ENCODE results near the gene LMF1.

Gene LMF1

GRCh38 chr16:898761-899682 lies 71.8 kb downstream of the LMF1 start:
- Histone ChIP-seq H3K4me3 (ENCODE audit: insufficient read length, low read depth) (no peak overlapping the region), H3K36me3 (ENCODE audit: insufficient read depth, insufficient read length, low read length) (no peaks in the 10 kb centered on the region), H3K9ac (ENCODE audit: insufficient read length, low read depth) (no peak overlapping the region), H3K9me3 (ENCODE audit: insufficient read depth, low read length) (no peaks in the 10 kb centered on the region), H3K27me3 (ENCODE audit: insufficient read depth, insufficient read length) (no peaks in the 10 kb centered on the region), H3K4me1 (ENCODE audit: insufficient read depth, insufficient read length) (peaks cover 20% of the 10 kb centered on the region)
- TF ChIP-seq SUZ12 (IDR thresholded peaks at IDR 0.05; ENCODE audit: extremely low read depth, insufficient read depth, insufficient read length) (no peak), YY1 (IDR thresholded peaks at IDR 0.05; ENCODE audit: insufficient read depth, insufficient read length) (no peak), ZNF274 (IDR thresholded peaks at IDR 0.05; ENCODE audit: low read depth, low read length) (no peak)
- DNase-seq (ENCODE audit: low read depth, low spot score), result no peak

- no peak overlapping the region for H3K9ac ChIP-seq (ENCODE audit: insufficient read length, low read depth)
- TF ChIP-seq ZNF274 (IDR thresholded peaks at IDR 0.05; ENCODE audit: low read depth, low read length), result no peak
- TF ChIP-seq SUZ12 (IDR thresholded peaks at IDR 0.05; ENCODE audit: extremely low read depth, insufficient read depth, insufficient read length), result no peak
- no peak for TF ChIP-seq YY1 (IDR thresholded peaks at IDR 0.05; ENCODE audit: insufficient read depth, insufficient read length)
Observed at GRCh38 chr16:898216-898615, 72.6 kb downstream of the LMF1 start.

GRCh38 chr16:897701-898100 lies 73.1 kb downstream of the LMF1 start:
- H3K4me1 ChIP-seq (ENCODE audit: insufficient read depth, insufficient read length), result peaks cover 20% of the 10 kb centered on the region
- H3K36me3 ChIP-seq (ENCODE audit: insufficient read depth, insufficient read length, low read length), result no peaks in the 10 kb centered on the region
- no peaks in the 10 kb centered on the region for H3K9me3 ChIP-seq (ENCODE audit: insufficient read depth, low read length)
- H3K27me3 ChIP-seq (ENCODE audit: insufficient read depth, insufficient read length), result no peaks in the 10 kb centered on the region
- no peak for DNase-seq (ENCODE audit: low read depth, low spot score)
- no peak for TF ChIP-seq SUZ12 (IDR thresholded peaks at IDR 0.05; ENCODE audit: extremely low read depth, insufficient read depth, insufficient read length)
- no peak for TF ChIP-seq YY1 (IDR thresholded peaks at IDR 0.05; ENCODE audit: insufficient read depth, insufficient read length)
- TF ChIP-seq ZNF274 (IDR thresholded peaks at IDR 0.05; ENCODE audit: low read depth, low read length), result no peak
- H3K4me3 ChIP-seq (ENCODE audit: insufficient read length, low read depth), result no peak overlapping the region
- no peak overlapping the region for H3K9ac ChIP-seq (ENCODE audit: insufficient read length, low read depth)

More at GRCh38 chr16:898216-898615, 72.6 kb downstream of the LMF1 start:
- no peak for DNase-seq (ENCODE audit: low read depth, low spot score)
- peaks cover 20% of the 10 kb centered on the region for H3K4me1 ChIP-seq (ENCODE audit: insufficient read depth, insufficient read length)
- H3K9me3 ChIP-seq (ENCODE audit: insufficient read depth, low read length), result no peaks in the 10 kb centered on the region
- H3K27me3 ChIP-seq (ENCODE audit: insufficient read depth, insufficient read length), result no peaks in the 10 kb centered on the region
- no peaks in the 10 kb centered on the region for H3K36me3 ChIP-seq (ENCODE audit: insufficient read depth, insufficient read length, low read length)
- H3K4me3 ChIP-seq (ENCODE audit: insufficient read length, low read depth), result no peak overlapping the region

GRCh38 chr16:897200-897543 lies 73.6 kb downstream of the LMF1 start:
- H3K4me1 ChIP-seq (ENCODE audit: insufficient read depth, insufficient read length), result peaks cover 19% of the 10 kb centered on the region
- H3K9ac ChIP-seq (ENCODE audit: insufficient read length, low read depth), result no peak overlapping the region
- H3K9me3 ChIP-seq (ENCODE audit: insufficient read depth, low read length), result no peaks in the 10 kb centered on the region
- no peaks in the 10 kb centered on the region for H3K36me3 ChIP-seq (ENCODE audit: insufficient read depth, insufficient read length, low read length)
- DNase-seq (ENCODE audit: low read depth, low spot score), result no peak
- H3K4me3 ChIP-seq (ENCODE audit: insufficient read length, low read depth), result no peak overlapping the region
- TF ChIP-seq YY1 (IDR thresholded peaks at IDR 0.05; ENCODE audit: insufficient read depth, insufficient read length), result no peak
- no peak for TF ChIP-seq SUZ12 (IDR thresholded peaks at IDR 0.05; ENCODE audit: extremely low read depth, insufficient read depth, insufficient read length)
- no peak for TF ChIP-seq ZNF274 (IDR thresholded peaks at IDR 0.05; ENCODE audit: low read depth, low read length)
- no peaks in the 10 kb centered on the region for H3K27me3 ChIP-seq (ENCODE audit: insufficient read depth, insufficient read length)

- Histone ChIP-seq H3K4me1 (ENCODE audit: insufficient read depth, insufficient read length) (peaks cover 15% of the 10 kb centered on the region), H3K27me3 (ENCODE audit: insufficient read depth, insufficient read length) (no peaks in the 10 kb centered on the region), H3K9me3 (ENCODE audit: insufficient read depth, low read length) (no peaks in the 10 kb centered on the region), H3K36me3 (ENCODE audit: insufficient read depth, insufficient read length, low read length) (peaks cover under 1% of the 10 kb centered on the region), H3K4me3 (ENCODE audit: insufficient read length, low read depth) (no peak overlapping the region), H3K9ac (ENCODE audit: insufficient read length, low read depth) (no peak overlapping the region)
- no peak for DNase-seq (ENCODE audit: low read depth, low spot score)
- TF ChIP-seq ZNF274 (IDR thresholded peaks at IDR 0.05; ENCODE audit: low read depth, low read length), result no peak
- TF ChIP-seq YY1 (IDR thresholded peaks at IDR 0.05; ENCODE audit: insufficient read depth, insufficient read length), result no peak
- no peak for TF ChIP-seq SUZ12 (IDR thresholded peaks at IDR 0.05; ENCODE audit: extremely low read depth, insufficient read depth, insufficient read length)
Observed at GRCh38 chr16:896261-897199, 74.3 kb downstream of the LMF1 start.

GRCh38 chr16:895371-895770 lies 75.4 kb downstream of the LMF1 start:
- peaks cover 5% of the 10 kb centered on the region for H3K36me3 ChIP-seq (ENCODE audit: insufficient read depth, insufficient read length, low read length)
- no peaks in the 10 kb centered on the region for H3K9me3 ChIP-seq (ENCODE audit: insufficient read depth, low read length)
- peaks cover 21% of the 10 kb centered on the region for H3K4me1 ChIP-seq (ENCODE audit: insufficient read depth, insufficient read length)
- DNase-seq (ENCODE audit: low read depth, low spot score), result no peak
- no peak for TF ChIP-seq ZNF274 (IDR thresholded peaks at IDR 0.05; ENCODE audit: low read depth, low read length)
- TF ChIP-seq YY1 (IDR thresholded peaks at IDR 0.05; ENCODE audit: insufficient read depth, insufficient read length), result no peak
- no peak for TF ChIP-seq SUZ12 (IDR thresholded peaks at IDR 0.05; ENCODE audit: extremely low read depth, insufficient read depth, insufficient read length)
- H3K27me3 ChIP-seq (ENCODE audit: insufficient read depth, insufficient read length), result no peaks in the 10 kb centered on the region
- H3K9ac ChIP-seq (ENCODE audit: insufficient read length, low read depth), result no peak overlapping the region
- no peak overlapping the region for H3K4me3 ChIP-seq (ENCODE audit: insufficient read length, low read depth)

DNA sequence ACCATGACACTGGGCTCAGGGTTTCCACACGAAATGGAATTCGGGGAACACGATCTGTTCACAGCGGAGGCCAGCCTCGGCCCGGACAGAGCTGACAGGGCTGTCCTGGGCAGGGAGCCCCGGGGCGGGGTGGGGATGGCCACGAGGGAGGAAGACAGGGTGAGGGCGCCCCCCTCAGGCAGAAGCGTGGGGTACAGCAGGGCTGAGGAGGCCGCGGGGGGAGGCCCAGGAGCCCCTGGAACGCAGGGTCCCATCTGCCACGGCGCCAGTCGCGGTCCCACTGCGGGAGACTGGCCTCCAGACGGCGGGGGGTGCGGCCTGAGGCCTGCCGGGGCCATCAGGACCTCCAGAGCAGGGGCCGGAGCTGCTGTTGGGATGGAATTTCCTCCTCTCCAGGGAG lies 75.9 kb downstream of the LMF1 start:
- peaks cover 5% of the 10 kb centered on the region for H3K36me3 ChIP-seq (ENCODE audit: insufficient read depth, insufficient read length, low read length)
- H3K4me3 ChIP-seq (ENCODE audit: insufficient read length, low read depth), result no peak overlapping the region
- peaks cover 23% of the 10 kb centered on the region for H3K4me1 ChIP-seq (ENCODE audit: insufficient read depth, insufficient read length)
- DNase-seq (ENCODE audit: low read depth, low spot score), result no peak
- no peak for TF ChIP-seq SUZ12 (IDR thresholded peaks at IDR 0.05; ENCODE audit: extremely low read depth, insufficient read depth, insufficient read length)
- TF ChIP-seq ZNF274 (IDR thresholded peaks at IDR 0.05; ENCODE audit: low read depth, low read length), result no peak
- no peak for TF ChIP-seq YY1 (IDR thresholded peaks at IDR 0.05; ENCODE audit: insufficient read depth, insufficient read length)
- H3K27me3 ChIP-seq (ENCODE audit: insufficient read depth, insufficient read length), result no peaks in the 10 kb centered on the region
- no peak overlapping the region for H3K9ac ChIP-seq (ENCODE audit: insufficient read length, low read depth)
- H3K9me3 ChIP-seq (ENCODE audit: insufficient read depth, low read length), result no peaks in the 10 kb centered on the region
